Mesenteric fat pad (tissue), 1 donor: ENCODE data around the gene C21orf91. TPM values are rescaled to one million over a fixed set of nuclear protein-coding genes. Genes with fewer than 3 reads are reported as not detected.

ENCODE experiments used
- DNase-seq: peaks from one replicate; pipeline ENCODE4 v3.0.0-alpha.2; 2020; ENCODE audit warnings: low spot score
- long read RNA-seq: library from polyadenylated mRNA; unstranded; transcript quantifications from one replicate; pipeline ENCODE4 v2.0.0, GENCODE V29; 2020
- total RNA-seq: library from RNA; stranded (reverse); fragmentation: NEBNext Ultra II Directional; extraction: Animal tissue kit (Norgen Biotek cat#: 25700); gene quantifications from one replicate; pipeline ENCODE4 v1.2.1, GENCODE V29; 2021
- donor health status: DM: yes; HTN: yes; CAD: no.

Gene C21orf91
- total RNA-seq: 12.6 TPM
- long read RNA-seq, full-length matches to known transcripts: 13 of 14 reads
- long read RNA-seq, partial matches to known transcripts: 1 of 14 reads
- long read RNA-seq, other reads (novel, unspliced or antisense): 0 of 14 reads

- DNase-seq: peak; percentile 92
Measured at GRCh38 chr21:17819114-17819876, at the start of gene C21orf91. TSS of gene C21orf91 (minus strand) at chr21:17819356. CDS start at chr21:17818318, 1,038 bp downstream.

GRCh38 chr21:17866590-17866989 lies 47.4 kb upstream of the C21orf91 start:
- no peak for DNase-seq

- no peak for DNase-seq
Measured at GRCh38 chr21:17859661-17860060, 40.5 kb upstream of the C21orf91 start.

- DNase-seq: no peak
Measured at GRCh38 chr21:17858747-17859146, 39.6 kb upstream of the C21orf91 start.

- DNase-seq: no peak
Measured at GRCh38 chr21:17854745-17855144, 35.6 kb upstream of the C21orf91 start.

- DNase-seq: no peak
Measured at GRCh38 chr21:17853393-17854275, 34.5 kb upstream of the C21orf91 start.

GRCh38 chr21:17848228-17848627 lies 29.1 kb upstream of the C21orf91 start:
- no peak for DNase-seq

- no peak for DNase-seq
Measured at GRCh38 chr21:17841103-17841502, 21.9 kb upstream of the C21orf91 start.

GRCh38 chr21:17834639-17835354 lies 15.6 kb upstream of the C21orf91 start:
- DNase-seq: no peak

GRCh38 chr21:17829472-17829871 lies 10.3 kb upstream of the C21orf91 start:
- DNase-seq: no peak

- no peak for DNase-seq
Measured at GRCh38 chr21:17828223-17828622, 9.1 kb upstream of the C21orf91 start.

- DNase-seq: no peak
Measured at GRCh38 chr21:17823846-17824245, 4.7 kb upstream of the C21orf91 start.

- no peak for DNase-seq
Measured at GRCh38 chr21:17821121-17821520, 2.0 kb upstream of the C21orf91 start.

- DNase-seq: no peak
Measured at GRCh38 chr21:17819877-17820229, 697 bp upstream of the C21orf91 start.

- DNase-seq: no peak
Measured at GRCh38 chr21:17818186-17819113, 706 bp downstream of the C21orf91 start.

GRCh38 chr21:17813353-17813752 lies 5.8 kb downstream of the C21orf91 start:
- DNase-seq: no peak

GRCh38 chr21:17805966-17806365 lies 13.2 kb downstream of the C21orf91 start:
- no peak for DNase-seq

- no peak for DNase-seq
Measured at GRCh38 chr21:17803536-17803935, 15.6 kb downstream of the C21orf91 start.

GRCh38 chr21:17802572-17802971 lies 16.6 kb downstream of the C21orf91 start:
- DNase-seq: no peak

- DNase-seq: no peak
Measured at GRCh38 chr21:17799414-17800164, 19.6 kb downstream of the C21orf91 start.
